ENCODE results near the gene DCP2. TPM values are rescaled to one million over a fixed set of nuclear protein-coding genes. Genes with fewer than 3 reads are reported as not detected.

The DCP2 gene
- total RNA-seq, 1 experiment from 2014 or later = 176 TPM

DNA sequence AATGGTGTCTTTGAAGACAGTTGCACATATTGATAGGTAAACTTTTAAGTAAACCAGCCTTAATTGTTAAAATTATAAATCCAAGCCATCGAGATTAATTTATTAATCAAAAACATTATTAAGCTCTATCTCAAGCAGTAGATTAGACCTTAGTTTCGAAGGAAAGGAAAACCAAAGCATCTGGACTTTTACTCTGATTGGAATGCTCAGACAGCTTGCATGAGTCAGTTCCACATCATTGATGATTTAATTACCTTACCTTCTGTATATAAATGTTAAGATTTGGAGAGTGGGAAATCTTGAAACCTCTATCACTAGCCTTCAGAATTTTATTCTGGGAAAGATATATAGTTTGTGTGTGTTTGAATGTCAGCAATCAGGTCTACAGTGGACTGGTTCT lies 23.9 kb downstream of the DCP2 start:
- Histone ChIP-seq H2BK5ac (ENCODE audit: insufficient read length, low read length) (no peak overlapping the region), H2BK12ac (ENCODE audit: insufficient read length, low read depth, low read length) (no peak overlapping the region), H2BK20ac (ENCODE audit: low read depth, low read length, poor library complexity, severe bottlenecking) (no peak overlapping the region), H4K91ac (ENCODE audit: insufficient read length, low read depth, low read length) (no peak overlapping the region), H4K20me1 (ENCODE audit: control insufficient read depth, insufficient read depth, insufficient read length) (no peaks in the 10 kb centered on the region), H2BK15ac (ENCODE audit: low read depth, low read length) (no peak overlapping the region), H3K4ac (ENCODE audit: low read depth, low read length) (no peak overlapping the region), H3K23me2 (ENCODE audit: insufficient read length, low read depth, low read length, poor library complexity, severe bottlenecking) (no peaks in the 10 kb centered on the region), H3K27ac (ENCODE audit: insufficient read length, low read depth, low read length) (no peak overlapping the region), H3K18ac (ENCODE audit: insufficient read length, low read depth, low read length) (no peak overlapping the region), H3T11ph (ENCODE audit: low read length) (no peak overlapping the region), H2AFZ (ENCODE audit: low read length) (no peak overlapping the region), H3K23ac (ENCODE audit: insufficient read length, low read depth, low read length) (no peak overlapping the region), H3K27me3 (ENCODE audit: insufficient read depth, low read length) (no peaks in the 10 kb centered on the region), H3K9me3 (ENCODE audit: control insufficient read depth, low read depth, low read length) (no peaks in the 10 kb centered on the region), H3K4me1 (ENCODE audit: insufficient read depth, low read length) (no peaks in the 10 kb centered on the region), H3K4me2 (ENCODE audit: insufficient read depth, insufficient read length, low read length) (no peak overlapping the region), H2AK5ac (ENCODE audit: insufficient read length, low read length) (no peak overlapping the region), H3K79me2 (ENCODE audit: insufficient read depth, low read length) (peaks cover 2% of the 10 kb centered on the region; the same call in 1 of the 2 replicates), H3K14ac (ENCODE audit: insufficient read depth, low read length) (no peak overlapping the region), H4K5ac (ENCODE audit: insufficient read length, low read depth, low read length) (no peak overlapping the region), H3K56ac (ENCODE audit: insufficient read length, low read depth, low read length) (no peak overlapping the region), H2BK120ac (ENCODE audit: low read depth, low read length, poor library complexity, severe bottlenecking) (no peak overlapping the region), H4K8ac (replicated peaks; ENCODE audit: insufficient read length, low read depth, low read length) (no peak overlapping the region), H3K9ac (ENCODE audit: extremely low read depth, insufficient read length, low read length) (no peak overlapping the region), H3K79me1 (ENCODE audit: insufficient read depth, low read depth, low read length, poor library complexity, severe bottlenecking) (no peaks in the 10 kb centered on the region)
- Mint-ChIP-seq H3K27ac (no peak overlapping the region), H3K4me3 (no peak overlapping the region), H3K9me3 (no peaks in the 10 kb centered on the region), H3K27me3 (ENCODE audit: low read depth) (no peaks in the 10 kb centered on the region), H3K4me1 (peaks cover 6 to 9% of the 10 kb centered on the region in 2 experiments), H3K36me3 (ENCODE audit: insufficient read depth in 1 of 3, low read depth in 3 of 3) (peaks cover 30 to 63% (median 63%) of the 10 kb centered on the region in 3 experiments)
- TF ChIP-seq, protein P1, sequence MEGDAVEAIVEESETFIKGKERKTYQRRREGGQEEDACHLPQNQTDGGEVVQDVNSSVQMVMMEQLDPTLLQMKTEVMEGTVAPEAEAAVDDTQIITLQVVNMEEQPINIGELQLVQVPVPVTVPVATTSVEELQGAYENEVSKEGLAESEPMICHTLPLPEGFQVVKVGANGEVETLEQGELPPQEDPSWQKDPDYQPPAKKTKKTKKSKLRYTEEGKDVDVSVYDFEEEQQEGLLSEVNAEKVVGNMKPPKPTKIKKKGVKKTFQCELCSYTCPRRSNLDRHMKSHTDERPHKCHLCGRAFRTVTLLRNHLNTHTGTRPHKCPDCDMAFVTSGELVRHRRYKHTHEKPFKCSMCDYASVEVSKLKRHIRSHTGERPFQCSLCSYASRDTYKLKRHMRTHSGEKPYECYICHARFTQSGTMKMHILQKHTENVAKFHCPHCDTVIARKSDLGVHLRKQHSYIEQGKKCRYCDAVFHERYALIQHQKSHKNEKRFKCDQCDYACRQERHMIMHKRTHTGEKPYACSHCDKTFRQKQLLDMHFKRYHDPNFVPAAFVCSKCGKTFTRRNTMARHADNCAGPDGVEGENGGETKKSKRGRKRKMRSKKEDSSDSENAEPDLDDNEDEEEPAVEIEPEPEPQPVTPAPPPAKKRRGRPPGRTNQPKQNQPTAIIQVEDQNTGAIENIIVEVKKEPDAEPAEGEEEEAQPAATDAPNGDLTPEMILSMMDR (conservative IDR thresholded peaks at IDR 0.05) = no peak
- no peak for DNase-seq
- WGBS (ENCODE audit: extremely low coverage, insufficient read length, low lambda C conversion rate) = no CpG with 5 or more reads among the region's 2 CpGs

All from H9 (cell line).